SU-DHL-6 (cell line): Measurements from ENCODE around the gene SNX25.
"Not testable (repeated sequence)": the region's sequence is repeated elsewhere in the genome, so short reads cannot be mapped to it uniquely, and the experiment has no call there.

Experiments used
- H2AFZ ChIP-seq: fragments of 200-600 bp; sonication (generic); 2 replicates; pipeline ENCODE4 v1.6.1; 2014; ENCODE audit warnings: low read depth, mild to moderate bottlenecking, moderate library complexity, mixed read lengths, antibody characterized with exemption, low read length; ENCODE audit not compliant: severe bottlenecking
- H3F3A ChIP-seq: fragments of 200-600 bp; shearing (Covaris generic); 2 replicates; pipeline ENCODE4 v1.6.0; 2016; ENCODE audit warnings: antibody characterized with exemption, mild to moderate bottlenecking; ENCODE audit not compliant: insufficient read depth
- H3K27ac ChIP-seq: fragments of 200-600 bp; sonication (generic); 2 replicates; pipeline ENCODE4 v1.5.1; 2016; ENCODE audit warnings: low read depth, mild to moderate bottlenecking, low read length, moderate library complexity, mixed read lengths
- H3K27me3 ChIP-seq: fragments of 200-600 bp; sonication (generic), shearing (Covaris generic); 2 replicates; pipeline ENCODE4 v1.6.0; 2014; ENCODE audit warnings: mild to moderate bottlenecking, low read length
- H3K36me3 ChIP-seq: fragments of 200-600 bp; sonication (generic); 2 replicates; pipeline ENCODE4 v1.6.1; 2014; ENCODE audit warnings: mild to moderate bottlenecking, low read length, mixed read lengths
- H3K4me2 ChIP-seq: fragments of 300-600, 200-600 bp; shearing (Covaris generic), sonication (generic); 2 replicates; pipeline ENCODE4 v1.6.0; 2014; ENCODE audit warnings: low read length, low read depth, mild to moderate bottlenecking; ENCODE audit not compliant: poor library complexity, severe bottlenecking
- H3K4me3 ChIP-seq: fragments of 200-600 bp; sonication (generic); 2 replicates; pipeline ENCODE4 v1.5.1; 2014; ENCODE audit warnings: antibody characterized with exemption, low read length, mild to moderate bottlenecking, mixed read lengths; ENCODE audit not compliant: insufficient read depth, poor library complexity, severe bottlenecking
- H3K79me2 ChIP-seq: fragments of 200-600 bp; sonication (generic); 2 replicates; pipeline ENCODE4 v1.6.1; 2014; ENCODE audit warnings: mild to moderate bottlenecking, low read length, moderate library complexity; ENCODE audit not compliant: insufficient read depth
- H3K9ac ChIP-seq: fragments of 200-600 bp; sonication (generic); 2 replicates; pipeline ENCODE4 v1.7.0; 2014; ENCODE audit warnings: mild to moderate bottlenecking, low read length
- H3K9me2 ChIP-seq: fragments of 200-600 bp; sonication (generic); replicated peaks from 2 replicates; pipeline ENCODE4 v1.6.1; 2014; ENCODE audit warnings: low read length; ENCODE audit not compliant: insufficient read depth
- H3K9me3 ChIP-seq: fragments of 200-600 bp; sonication (generic); 2 replicates; pipeline ENCODE4 v1.6.1; 2014; ENCODE audit warnings: low read length, mixed read lengths; ENCODE audit not compliant: insufficient read depth
- H4K20me1 ChIP-seq: fragments of 200-600 bp; sonication (generic); 2 replicates; pipeline ENCODE4 v1.6.1; 2014; ENCODE audit warnings: low read depth, mild to moderate bottlenecking, antibody characterized with exemption, low read length, moderate library complexity, mixed read lengths
- EZH2phosphoT487 ChIP-seq: fragments of 200-600 bp; sonication (generic), shearing (Covaris generic); conservative IDR thresholded peaks from 2 replicates; pipeline ENCODE4 v1.6.1; 2018; ENCODE audit warnings: mild to moderate bottlenecking, antibody characterized with exemption, low read length, moderate library complexity, mixed read lengths
- TF ChIP-seq, protein P1 (sequence below): fragments of 200-600 bp; sonication (generic); IDR thresholded peaks from one replicate; pipeline ENCODE4 v1.5.1; 2017; ENCODE audit warnings: antibody characterized with exemption, mild to moderate bottlenecking, low read length, moderate library complexity; ENCODE audit not compliant: insufficient read depth, poor library complexity, severe bottlenecking

The SNX25 gene

DNA sequence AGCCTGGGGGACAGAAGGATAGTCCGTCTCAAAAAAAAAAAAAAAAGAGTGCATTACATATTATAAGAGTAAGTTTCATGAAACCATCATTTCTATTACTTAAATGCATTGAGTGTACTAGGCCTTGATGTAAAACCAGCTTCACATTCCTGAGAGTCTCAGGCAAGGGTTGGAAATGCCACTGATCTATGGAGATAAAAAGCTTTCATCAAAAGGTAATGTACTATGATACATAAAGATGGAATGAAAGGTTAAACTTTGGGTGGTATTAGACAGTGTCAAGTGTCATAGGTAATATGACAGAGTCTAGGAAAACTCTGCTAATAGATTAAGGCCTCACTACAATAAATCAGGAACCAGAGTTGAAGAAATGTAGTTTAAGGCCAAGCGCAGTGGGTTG, 13.0 kb upstream of the SNX25 start:
- no peak overlapping the region for H2AFZ ChIP-seq
- 0 out of 2 replicates have a peak, but pooled peaks cover 4% of the 10 kb centered on the region for H3F3A ChIP-seq
- no peaks in the 10 kb centered on the region for H3K36me3 ChIP-seq
- no peaks in the 10 kb centered on the region for H4K20me1 ChIP-seq
- no peak overlapping the region for H3K27ac ChIP-seq
- H3K9me3 ChIP-seq: no peaks in the 10 kb centered on the region
- no peaks in the 10 kb centered on the region for H3K9me2 ChIP-seq
- no peak overlapping the region for H3K4me2 ChIP-seq
- peaks cover 78% of the 10 kb centered on the region for H3K79me2 ChIP-seq
- H3K4me3 ChIP-seq: no peak overlapping the region
- H3K27me3 ChIP-seq: no peaks in the 10 kb centered on the region
- no peak for TF ChIP-seq EZH2phosphoT487
- TF ChIP-seq, protein P1, sequence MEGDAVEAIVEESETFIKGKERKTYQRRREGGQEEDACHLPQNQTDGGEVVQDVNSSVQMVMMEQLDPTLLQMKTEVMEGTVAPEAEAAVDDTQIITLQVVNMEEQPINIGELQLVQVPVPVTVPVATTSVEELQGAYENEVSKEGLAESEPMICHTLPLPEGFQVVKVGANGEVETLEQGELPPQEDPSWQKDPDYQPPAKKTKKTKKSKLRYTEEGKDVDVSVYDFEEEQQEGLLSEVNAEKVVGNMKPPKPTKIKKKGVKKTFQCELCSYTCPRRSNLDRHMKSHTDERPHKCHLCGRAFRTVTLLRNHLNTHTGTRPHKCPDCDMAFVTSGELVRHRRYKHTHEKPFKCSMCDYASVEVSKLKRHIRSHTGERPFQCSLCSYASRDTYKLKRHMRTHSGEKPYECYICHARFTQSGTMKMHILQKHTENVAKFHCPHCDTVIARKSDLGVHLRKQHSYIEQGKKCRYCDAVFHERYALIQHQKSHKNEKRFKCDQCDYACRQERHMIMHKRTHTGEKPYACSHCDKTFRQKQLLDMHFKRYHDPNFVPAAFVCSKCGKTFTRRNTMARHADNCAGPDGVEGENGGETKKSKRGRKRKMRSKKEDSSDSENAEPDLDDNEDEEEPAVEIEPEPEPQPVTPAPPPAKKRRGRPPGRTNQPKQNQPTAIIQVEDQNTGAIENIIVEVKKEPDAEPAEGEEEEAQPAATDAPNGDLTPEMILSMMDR: no peak
- H3K9ac ChIP-seq: no peak overlapping the region

DNA sequence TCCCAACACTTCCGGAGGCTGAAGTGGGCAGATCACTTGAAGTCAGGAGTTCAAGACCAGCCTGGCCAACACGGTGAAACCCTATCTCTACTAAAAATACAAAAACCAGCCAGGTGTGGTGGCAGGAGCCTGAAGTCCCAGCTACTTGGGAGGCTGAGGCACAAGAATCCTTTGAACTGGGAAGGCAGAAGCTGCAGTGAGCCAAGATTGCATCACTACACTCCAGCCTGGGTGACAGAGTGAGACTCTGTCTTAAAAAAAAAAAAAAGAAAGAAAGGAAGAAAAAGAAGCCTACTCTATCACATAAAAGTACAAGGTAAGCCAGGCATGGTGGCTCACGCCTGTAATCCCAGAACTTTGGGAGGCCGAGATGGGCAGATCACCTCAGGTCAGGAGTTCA, 11.2 kb upstream of the SNX25 start:
- H4K20me1 ChIP-seq, H3K36me3 ChIP-seq: not testable (repeated sequence)
- peaks cover 79% of the 10 kb centered on the region for H3K79me2 ChIP-seq

DNA sequence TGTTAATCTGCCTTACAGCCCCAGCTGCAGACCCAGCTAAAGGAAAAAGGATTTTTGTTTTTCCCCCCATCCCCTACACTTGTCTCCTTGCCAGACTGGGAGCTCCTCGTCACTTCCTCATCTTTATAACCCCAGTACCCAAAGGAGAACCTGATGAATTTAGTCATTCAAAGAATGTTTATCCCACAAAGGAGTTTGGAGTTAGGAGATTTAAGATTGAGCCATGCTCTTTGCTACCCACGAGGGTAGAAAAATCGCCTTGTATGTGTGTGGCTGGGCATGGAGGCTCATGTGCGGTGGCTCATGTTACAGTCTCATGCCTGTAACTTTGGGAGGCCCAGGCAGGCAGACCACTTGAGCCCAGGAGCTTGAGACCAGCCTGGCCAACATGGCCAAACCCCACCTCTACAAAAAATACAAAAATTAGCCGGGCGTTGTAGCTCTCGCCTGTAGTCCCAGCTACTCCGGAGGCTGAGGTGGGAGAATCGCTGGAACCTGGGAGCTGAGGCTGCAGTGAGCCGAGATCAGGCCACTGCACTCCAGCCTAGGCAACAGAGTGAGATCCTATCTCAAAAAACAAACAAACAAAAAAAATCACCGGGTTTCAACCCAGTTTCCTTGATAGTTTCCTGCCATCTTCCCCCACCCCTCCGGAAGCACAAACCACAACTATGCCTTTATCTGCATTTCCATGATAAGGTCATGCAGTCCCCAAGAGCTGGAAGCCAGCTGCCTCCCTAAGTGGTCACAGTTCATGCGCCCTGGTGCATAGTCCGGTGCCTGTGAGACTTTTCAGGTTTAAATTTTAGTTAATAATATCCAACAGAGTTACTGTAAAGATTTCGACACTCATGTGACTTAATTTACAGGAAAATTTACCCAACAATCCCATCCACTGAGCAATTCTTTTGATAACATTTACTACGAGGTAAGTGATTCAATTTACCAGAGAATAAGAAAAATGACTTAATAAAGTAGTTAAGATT, 7.1 kb upstream of the SNX25 start:
- no peak for TF ChIP-seq EZH2phosphoT487
- TF ChIP-seq, protein P1: no peak

More for the DNA sequence above, 11.2 kb upstream of the SNX25 start:
- H3K4me2 ChIP-seq, H3K4me3 ChIP-seq, H3K9me2 ChIP-seq, H3K27ac ChIP-seq, H3K9ac ChIP-seq, H3K27me3 ChIP-seq, H3K9me3 ChIP-seq, H2AFZ ChIP-seq: not testable (repeated sequence)
- peaks cover 16% of the 10 kb centered on the region; the same call in 1 of the 2 replicates for H3F3A ChIP-seq

DNA sequence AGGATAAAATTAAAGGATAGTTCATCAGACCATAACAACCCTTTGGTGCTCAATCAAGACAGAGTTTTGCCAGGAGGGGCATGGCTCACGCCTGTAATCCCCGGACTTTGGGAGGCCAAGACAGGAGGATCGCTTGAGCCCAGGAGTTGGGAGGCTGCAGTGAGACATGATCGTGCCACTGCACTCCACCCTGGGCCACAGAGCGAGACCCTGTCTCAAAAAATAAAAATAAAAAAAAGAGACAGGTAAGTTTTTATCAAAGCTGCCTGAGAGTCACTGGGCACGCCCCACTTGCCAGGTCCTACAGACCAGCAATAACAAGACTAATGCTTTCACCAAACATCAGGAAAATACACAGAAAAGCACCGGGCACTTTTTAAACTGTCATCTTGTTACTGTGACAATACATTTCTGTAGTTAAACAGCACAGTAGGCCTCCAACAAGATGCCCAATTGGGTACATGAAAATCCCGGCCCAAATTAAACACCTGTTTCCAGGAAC, 6.4 kb upstream of the SNX25 start:
- Histone ChIP-seq H3K79me2 (peaks cover 47% of the 10 kb centered on the region), H3K27ac (peak overlapping the region; percentile 77), H3K36me3 (no peaks in the 10 kb centered on the region), H3K4me2 (peak overlapping the region; percentile 99), H3K4me3 (peak overlapping the region; percentile 67), H2AFZ (peak overlapping the region; percentile 78), H3K27me3 (no peaks in the 10 kb centered on the region), H3F3A (peaks cover 22% of the 10 kb centered on the region), H3K9me3 (no peaks in the 10 kb centered on the region), H3K9ac (peak overlapping the region; percentile 81), H3K9me2 (no peaks in the 10 kb centered on the region), H4K20me1 (no peaks in the 10 kb centered on the region)
- TF ChIP-seq, protein P1: no peak
- no peak for TF ChIP-seq EZH2phosphoT487

More for the DNA sequence above, 7.1 kb upstream of the SNX25 start:
- Histone ChIP-seq H3K79me2 (peaks cover 55% of the 10 kb centered on the region), H3K4me2 (peak overlapping the region; percentile 99), H3K4me3 (peak overlapping the region; percentile 67), H3F3A (peaks cover 22% of the 10 kb centered on the region), H3K27ac (peak overlapping the region; percentile 77), H3K9me2 (no peaks in the 10 kb centered on the region), H3K9me3 (no peaks in the 10 kb centered on the region), H3K27me3 (no peaks in the 10 kb centered on the region), H4K20me1 (no peaks in the 10 kb centered on the region), H2AFZ (no peak overlapping the region), H3K36me3 (no peaks in the 10 kb centered on the region), H3K9ac (peak overlapping the region; percentile 81)
